GM18508 (cell line): ENCODE measurements around the gene MRPL55.

ENCODE experiments used
- ATAC-seq: cut with Tn5 transposase; IDR thresholded peaks from one replicate; pipeline ENCODE4 v1.9.1; 2021; ENCODE audit warnings: moderate number of reproducible peaks; ENCODE audit not compliant: insufficient read depth, unreplicated experiment

MRPL55 gene

DNA sequence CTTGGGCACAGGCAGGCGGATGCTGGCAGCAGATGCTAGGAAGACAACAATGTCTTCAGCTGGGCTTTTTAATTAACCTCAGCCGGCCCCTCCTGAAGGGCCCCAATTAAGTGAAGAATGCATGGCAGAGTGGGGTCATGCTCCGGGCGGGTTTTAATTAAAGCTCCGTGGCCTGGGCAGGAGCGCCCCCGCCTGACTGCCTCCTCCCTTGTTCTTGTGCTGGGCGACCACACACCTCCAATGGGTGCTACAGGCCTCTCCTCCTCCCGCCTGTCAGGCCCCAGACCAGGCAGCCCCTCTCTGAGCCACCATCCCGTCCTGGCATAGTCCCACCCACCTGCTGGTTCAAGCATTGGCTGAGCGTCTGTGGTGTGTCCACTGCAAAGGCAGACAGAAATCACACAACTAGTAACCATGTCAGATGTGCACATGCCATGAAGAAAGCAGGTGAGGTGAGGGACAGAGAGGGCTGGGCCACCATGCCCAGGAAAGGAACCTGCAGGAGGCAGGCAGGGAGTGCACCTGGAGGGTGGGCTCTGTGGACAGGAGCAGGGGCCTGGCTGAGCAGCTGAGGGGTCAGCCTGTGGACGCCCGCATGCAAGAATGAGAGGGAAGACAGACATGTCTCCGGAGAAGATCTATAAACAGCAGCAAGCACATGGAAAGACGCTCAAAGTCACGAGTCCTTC is 35.1 kb downstream of the MRPL55 start:
- ATAC-seq, result no peak

DNA sequence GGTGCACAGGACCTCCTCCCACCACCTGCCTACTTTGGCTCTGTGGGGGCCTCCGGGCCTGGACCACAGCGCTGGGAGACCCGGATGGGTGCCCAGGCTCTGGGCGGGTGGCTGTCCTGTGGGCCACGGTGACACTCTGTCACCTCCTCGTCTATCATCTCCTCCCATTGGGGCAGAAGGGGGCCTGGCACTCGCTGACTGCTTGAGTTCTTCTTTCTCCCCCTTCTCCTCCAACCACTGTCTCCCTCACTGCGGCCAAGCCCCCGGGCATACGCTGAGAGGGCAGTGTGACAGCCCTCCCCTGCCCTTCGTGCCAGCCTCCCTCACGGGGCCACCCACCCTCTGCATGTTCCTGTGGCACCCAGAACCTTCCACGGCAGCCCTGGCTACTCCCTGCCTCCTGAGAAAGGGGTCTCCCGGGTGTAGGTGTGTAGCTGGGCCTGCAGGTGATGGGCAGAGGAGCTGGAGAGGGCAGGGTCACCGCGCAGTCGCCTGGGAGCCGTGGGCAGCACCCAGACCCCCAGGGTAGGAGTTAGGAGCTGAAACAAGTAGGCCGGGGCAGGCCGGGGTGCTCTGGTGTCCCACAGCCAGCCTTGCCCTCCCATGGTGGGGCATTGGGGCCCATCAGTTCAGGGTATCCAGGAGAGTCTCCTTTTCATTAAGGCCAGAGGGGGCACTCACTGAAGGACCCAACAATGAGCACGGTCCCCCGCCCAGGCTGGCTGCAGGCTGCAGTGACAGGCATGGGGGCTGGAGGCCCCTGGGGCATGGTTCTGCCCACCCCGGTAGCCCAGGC is 35.8 kb downstream of the MRPL55 start:
- ATAC-seq, result no peak

DNA sequence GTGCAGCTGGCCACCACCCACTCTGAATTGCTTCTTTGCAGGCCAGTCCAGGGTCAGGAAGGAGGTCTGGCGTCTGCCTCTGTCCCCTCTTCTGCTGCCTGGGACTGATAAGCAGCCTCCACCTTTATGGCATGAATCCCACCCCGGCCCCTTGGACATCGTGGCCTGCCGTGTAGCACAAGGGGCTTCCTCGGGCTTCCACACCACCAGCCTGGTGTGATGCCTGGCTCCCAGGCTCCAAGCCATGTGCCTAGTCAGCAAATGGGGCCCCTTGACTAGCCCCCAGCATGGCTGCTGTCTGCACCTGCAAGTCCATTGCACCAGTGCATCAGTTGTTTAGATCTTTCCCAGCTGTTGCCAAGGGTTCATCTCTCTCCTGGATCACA is 36.4 kb downstream of the MRPL55 start:
- ATAC-seq, result no peak

DNA sequence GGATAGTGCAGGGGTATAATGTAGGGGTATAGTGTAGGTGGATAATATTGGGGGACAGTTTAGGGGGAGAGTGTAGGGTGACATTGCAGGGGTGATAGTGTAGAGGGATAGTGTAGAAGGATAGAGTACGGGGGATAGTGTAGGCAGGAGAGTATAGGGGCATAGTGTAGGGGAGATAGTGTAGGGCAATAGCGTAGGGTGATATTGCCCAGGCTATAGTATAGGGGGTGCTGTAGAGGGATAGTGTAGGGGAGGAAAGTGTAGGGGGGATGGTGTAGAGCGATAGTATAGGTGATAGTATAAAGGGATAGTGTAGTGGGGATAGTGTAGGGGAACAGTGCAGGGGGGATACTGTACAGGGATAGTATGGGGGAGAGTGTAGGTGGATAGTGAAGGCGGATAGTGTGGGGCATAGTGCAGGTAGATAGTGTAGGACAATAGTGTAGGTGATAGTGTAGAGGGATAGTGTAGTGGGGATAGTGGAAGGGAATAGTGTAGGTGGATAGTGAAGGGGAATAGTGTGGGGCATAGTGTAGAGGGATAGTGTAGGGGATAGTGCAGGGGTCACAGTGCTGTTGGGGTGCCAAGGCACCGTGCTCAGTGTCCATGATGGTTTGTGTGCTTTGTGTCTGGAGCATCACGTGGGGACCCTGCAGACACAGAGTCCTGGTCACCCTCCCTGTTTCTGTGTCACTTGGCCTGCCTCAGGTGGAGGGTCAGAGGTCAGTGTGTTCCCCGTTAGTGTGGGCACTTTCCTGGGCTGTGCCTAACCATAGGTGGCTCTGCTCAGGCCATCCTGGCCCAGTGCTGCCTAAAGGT is 37.1 kb downstream of the MRPL55 start:
- ATAC-seq, result no peak

DNA sequence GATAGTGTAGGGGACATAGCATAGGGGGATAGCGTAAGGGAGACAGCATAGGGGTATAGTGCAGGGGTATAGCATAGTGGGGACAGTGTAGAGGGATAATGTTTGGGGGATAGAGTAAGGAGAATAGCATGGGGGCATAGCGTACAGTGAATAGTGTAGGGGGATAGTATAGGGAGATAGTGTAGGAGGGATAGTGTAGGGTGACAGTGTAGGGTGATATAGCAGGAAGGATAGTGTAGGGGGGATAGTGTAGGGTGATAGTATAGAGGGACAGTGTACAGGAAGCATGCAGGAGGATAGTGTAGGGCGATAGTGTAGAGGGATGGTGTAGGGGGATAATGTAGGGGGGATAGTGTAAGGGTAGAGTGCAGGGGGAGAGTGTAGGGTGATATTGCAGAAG is 38.2 kb downstream of the MRPL55 start:
- no peak for ATAC-seq

DNA sequence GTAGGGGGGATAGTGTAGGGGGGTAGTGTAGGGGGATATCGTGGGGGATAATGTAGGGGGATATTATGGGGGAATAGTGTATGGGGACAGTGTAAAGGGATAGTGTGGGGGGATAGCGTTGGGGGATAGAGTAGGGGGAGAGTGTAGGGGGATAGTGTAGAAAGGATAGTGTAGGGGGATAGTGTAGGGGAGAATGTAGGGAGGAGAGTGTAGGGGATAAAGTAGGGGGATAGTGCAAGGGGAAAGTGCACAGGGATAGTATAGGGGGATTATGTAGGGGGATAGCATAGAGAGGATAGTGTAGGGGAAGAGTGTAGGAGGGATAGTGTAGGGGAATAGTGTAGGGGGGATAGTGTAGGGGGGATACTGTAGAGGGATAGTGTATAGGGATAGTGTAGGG is 38.9 kb downstream of the MRPL55 start:
- no peak for ATAC-seq

DNA sequence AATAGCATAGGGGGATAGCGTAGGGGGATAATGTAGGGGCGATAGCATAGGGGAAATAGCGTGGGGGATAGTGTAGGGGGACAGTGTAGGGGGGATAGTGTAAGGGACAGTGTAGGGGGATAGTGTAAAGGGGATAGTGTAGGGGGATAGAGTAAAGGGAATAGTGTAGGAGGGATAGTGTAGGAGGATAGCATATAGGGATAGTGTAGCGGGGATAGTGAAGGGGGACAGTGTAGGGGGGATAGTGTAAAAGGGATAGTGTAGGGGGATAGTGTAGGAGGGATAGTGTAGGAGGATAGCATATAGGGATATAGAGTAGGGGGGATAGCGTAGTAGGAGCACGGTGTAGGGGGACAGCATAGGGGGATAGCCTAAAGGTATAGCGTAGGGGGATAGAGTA is 40.7 kb downstream of the MRPL55 start:
- no peak for ATAC-seq

DNA sequence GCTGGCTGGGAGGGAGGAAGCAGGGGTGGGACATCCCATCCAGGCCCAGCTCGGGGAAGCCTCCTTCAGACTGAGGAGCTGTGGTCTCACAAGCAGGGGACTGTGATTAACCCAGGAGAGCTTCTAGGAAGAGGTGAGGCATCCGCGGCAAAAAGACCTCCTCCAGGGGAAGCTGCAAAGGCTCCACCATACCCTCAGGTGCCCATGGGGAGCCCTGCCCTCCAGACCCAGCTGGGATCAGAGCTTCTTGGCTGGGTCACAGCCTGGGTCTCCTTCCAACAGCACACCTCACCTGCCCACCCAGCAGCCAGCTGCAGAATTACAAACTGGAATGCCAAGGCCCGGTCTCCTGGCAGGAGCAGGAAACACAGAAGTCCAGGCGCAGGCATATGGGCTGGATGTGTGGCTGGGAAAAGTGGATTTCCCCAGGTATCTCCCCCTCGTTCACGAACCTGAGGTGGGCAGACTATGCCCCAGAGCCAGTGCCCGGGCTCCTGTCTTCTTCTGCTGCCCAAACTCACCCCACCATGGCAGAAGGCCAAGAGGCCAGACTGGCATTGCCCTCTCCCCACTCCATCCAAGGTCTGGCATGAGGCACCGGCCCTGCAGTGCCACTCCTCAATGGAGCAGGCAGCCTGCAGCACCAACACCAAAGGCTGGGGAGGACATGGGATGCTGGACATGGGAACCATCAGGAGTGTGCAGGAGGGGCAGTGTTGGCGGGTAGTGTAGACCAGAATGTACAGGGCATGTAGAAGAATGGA is 42.0 kb downstream of the MRPL55 start:
- ATAC-seq, result no peak

DNA sequence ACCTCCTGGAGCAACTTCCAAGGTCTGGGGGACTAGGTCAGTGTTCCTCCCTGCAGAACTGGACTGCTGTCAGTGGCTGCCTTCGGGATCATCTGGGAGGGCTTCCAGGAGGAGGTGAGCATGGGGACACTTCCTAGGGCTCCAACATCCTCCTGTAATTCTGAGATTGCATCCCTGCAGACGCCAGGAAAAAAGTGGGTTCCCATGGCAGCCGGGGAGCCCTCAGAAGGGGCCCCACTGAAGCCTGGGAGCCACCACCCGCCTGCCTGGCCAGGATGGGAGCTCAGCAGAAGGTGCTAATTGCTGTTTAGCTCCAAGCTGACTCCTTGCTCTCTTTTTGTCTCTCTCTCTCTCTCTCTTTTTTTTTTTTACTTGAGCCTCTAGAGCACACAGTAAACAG is 42.7 kb downstream of the MRPL55 start:
- ATAC-seq, result no peak

DNA sequence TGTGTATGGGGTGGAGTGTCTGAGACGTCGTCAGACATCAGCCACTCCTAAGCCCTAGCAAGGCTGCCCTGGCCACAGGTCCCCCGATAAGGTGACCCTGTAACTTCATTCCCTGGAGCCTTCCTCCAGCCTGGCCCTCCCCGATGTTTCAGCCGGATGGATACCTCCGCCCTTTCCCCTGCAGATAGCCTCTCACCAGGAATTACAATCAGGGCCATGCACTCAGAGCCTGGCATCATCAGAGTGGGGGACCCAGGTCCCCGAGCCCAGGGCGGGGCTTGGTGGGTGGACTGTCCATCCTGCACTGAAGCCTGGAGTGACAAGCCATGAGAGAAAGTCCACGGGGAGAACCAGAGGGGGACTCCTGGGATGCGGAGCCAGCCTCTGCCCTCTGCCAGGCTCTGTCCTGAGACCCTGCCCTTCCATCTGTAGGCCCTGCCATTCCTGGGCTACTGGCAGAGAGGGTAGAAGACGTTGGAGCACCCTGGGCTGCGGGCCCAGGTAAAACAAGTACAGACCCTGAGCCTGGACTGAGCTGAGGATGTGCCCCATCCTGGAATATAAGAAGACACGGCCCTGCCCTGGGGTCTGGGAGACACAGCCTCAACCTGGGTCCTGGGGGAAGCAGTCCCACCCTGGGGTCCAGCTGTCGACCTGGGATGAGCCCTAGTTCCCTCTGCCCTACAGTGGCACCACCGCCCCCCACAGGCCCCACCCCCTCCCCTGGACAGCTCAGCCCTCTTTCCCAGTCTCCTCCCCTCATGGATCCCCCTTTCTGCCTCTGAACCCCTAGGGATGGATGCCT is 43.4 kb downstream of the MRPL55 start:
- no peak for ATAC-seq

DNA sequence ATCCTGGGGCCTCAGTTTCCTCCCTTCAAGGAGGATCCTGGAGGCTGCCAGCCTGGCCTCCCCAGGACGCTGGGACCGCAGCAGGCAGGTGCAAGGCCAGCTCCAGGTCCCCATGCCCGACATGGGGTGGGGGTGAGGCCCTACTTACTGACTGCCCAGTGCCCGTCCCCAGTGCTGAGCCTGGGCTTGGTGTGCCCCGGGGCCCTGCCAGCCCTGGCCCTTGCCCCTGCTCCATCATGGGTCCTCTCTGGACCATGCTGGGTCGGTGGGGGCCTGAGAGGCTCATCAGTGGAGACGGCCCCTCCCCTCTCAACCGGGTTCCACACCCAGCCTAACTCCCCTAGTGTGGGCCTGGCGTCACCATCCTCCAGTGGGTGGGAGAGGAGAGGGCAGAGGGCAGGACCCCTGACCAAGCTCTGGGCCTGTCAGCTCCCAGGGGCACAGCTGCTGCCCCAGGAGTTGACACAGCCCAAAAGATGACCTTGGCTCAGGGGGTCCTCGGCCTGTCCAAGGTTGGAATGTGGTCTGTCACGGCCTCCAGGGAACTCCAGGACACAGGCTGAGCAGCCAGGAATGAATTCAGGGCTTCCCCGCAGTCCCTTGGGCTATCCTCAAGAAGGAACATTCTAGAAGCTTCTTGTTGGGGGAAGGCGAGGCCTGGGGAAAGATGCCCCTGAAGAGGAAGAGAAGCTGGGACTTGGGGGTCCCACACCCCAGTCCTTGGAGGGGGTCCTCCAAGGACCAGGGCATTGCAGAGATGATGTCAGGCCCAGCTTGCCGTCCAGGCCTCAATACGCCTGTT is 44.2 kb downstream of the MRPL55 start:
- ATAC-seq, result no peak

DNA sequence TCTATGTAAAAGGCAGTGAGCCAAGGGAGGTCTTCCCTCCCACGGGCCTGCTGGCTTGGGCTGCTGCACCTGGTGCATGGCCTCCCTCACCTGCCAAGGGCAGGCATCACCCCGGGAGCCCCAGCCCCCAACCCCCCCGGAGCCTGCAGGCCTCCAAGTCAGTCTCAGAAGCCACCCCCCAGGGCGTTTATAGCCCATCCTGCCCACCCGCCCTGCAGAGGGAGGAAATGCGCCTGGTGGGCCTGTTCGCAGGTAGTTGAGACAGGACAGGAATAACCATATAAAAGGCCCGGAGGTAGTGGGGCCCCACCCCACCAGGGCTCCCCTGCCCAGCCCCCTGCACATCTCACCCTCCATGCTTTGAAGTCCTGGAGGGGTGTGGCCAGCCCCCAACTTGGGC is 44.8 kb downstream of the MRPL55 start:
- no peak for ATAC-seq

DNA sequence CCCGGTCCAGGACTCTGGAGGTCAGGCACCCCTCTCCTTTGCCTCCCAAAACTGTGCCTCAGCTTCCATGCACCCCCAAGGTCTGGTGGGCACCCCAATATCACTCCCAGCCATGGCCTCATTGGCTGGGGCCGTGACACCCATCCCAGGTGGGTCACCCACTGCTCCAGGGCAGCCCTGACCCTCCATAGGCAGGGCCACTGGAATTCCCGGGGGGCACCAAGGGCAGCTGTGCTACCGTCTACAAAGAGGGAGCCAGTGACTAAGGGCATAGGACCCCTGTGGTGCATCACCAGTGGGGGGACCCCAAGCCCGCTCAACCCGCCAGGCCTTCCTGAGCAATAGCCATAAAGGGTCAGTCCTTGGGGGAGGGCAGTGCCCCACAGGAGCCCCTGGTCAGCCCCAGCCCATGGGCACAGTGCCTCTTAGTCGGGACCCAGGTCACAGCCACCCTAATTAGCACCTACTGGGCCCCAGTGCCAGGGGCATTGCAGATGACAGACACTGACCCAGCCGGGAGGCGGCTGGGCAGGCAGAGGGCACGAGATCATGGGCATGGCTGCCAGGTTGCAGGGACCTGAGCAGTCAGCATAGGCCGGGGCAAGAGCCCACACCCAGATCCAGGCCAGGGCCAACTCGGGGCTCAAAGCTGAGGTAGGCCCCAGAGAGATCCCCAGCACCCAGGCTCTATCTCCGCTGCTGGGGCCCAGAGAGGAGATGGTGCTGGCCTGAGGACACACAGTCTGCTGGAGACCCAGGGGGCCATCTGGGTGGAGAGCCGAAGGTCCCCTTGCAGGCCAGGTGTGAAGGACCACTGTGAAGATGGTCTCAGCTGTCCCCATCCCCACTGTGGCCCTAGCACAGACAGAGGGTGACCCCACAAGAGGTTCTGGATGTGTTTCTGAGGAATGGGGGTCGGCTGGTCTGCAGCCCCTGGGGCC is 45.6 kb downstream of the MRPL55 start:
- no peak for ATAC-seq

DNA sequence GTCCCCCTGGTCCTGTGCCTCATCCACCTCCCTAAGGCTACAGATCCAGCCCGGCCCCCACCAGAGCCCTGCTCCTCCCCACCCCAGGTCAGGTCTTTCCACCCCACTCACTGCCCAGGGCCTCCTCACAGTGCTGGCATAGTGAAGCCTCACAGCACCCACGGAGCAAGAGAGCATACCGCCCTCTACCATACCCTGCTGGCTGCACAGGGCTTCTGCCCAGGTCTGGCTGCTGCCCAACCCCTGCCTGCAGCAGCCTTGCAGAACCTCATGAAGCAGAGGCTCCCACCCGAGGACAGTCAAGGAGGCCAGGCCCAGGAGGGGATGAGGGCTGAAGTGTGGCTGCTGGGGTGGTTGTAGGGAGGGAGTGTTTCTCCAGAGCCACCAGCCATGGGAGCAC is 46.3 kb downstream of the MRPL55 start:
- ATAC-seq, result no peak

DNA sequence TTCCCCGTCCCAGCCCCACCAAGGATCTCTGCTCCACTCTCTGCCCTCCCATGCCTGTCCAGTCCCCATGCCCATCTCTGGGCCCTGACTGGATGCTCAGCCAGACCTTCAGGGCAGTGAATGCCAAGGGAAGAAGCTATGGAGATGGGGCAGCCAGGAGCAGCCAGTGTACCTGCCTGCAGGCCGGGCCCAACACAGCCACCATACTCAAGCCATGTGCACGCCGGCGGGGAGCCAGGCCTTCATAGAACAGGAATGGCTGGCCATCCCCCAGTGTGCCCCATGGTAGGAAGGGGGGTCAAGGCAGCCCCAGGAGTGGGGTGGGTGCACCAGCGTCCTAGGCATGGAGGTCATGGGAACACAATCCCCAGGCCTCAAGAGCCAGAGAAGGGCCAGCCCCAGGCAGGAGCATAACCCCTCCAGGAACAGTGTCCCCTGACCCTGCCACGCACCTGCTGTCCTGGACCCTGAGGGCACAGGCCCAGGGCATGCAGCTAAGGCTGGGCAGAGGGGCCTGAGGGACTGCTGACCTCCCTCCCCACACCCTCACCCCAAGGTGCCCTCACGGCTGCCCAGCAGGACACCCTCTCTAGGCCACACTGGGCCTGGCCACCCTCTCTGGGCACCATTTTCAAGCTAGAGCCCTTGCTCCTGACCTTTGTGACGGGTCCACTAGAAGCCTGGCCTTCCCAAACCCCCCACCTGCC is 46.9 kb downstream of the MRPL55 start:
- no peak for ATAC-seq

DNA sequence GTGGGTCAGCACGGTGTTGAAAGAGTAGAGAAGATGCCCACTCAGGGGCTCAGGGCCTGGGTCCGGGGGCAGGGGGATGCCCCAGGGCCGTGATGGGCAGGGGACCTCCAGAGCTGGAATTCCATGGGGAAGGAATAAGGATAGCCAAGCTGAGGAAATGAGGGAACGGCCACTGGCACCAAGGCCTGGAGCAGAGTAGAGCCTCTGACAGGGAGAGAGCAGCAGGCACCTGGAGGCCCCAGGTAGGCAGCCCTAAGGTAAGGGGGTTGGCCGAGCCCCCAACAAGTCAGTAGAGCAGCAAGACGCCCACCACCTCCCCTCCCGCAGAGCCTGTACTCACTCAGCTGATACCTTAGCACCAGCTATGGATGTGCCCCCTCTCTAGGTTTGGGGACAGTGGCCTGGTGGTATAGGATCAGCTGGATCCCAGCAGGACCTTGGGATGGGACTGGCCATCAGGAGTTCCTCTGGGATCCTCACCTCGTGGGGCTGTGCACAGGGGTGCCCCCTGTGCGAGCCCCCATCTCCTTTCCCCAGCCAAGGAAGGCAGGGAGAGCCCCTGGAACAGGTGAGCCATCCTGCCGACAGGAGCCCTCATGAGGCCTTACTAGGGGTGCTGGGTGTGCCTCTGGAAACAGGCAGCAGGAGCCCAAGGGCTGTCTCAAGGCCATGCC is 47.6 kb downstream of the MRPL55 start:
- no peak for ATAC-seq
